HFF-Myc (cell line): Measurements from ENCODE around the gene VWA5B2.

Source experiments
- DNase-seq: peaks from one replicate; pipeline ENCODE4 v3.0.0-alpha.2; 2011; ENCODE audit warnings: low read depth; ENCODE audit errors: extremely low read depth
- H3K4me3 ChIP-seq: replicated peaks from 2 replicates; pipeline ENCODE4 v1.5.1; 2011; ENCODE audit warnings: low read depth, mild to moderate bottlenecking, control low read depth, low read length
- CTCF ChIP-seq: IDR thresholded peaks from 2 replicates; pipeline ENCODE4 v1.5.1; 2012; ENCODE audit warnings: mild to moderate bottlenecking, low read depth, low read length, control low read depth; ENCODE audit errors: missing control alignments

VWA5B2 gene

DNA sequence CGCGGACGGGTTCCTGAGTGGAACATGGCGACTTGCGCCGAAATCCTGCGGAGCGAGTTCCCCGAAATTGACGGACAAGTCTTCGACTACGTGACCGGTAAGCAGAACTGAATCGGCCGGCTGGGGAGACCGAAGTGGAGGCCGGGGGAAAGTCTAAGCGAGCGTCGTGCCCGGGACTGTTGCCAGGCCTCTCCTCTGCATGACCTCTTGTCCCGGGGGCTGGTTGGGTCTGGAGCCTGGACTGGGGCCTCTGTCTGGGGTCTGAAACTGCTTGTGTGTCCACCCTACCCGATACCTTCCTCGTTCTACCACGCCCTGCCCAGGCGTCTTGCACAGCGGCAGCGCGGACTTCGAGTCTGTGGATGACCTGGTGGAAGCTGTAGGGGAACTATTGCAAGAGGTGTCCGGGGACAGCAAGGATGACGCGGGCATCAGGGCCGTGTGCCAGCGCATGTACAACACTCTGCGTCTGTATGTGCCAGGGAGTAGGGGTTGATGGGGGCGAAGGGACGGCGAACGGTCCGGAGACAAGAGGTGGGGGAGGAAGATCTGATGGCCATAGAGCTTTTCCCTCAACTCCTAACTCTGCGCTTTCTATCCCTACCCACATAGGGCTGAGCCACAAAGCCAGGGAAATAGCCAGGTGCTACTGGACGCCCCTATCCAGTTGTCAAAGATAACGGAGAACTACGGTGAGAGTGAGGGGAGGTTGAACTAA lies 43.0 kb upstream of the VWA5B2 start, which contains the start of gene ABCF3:
TSS of gene ABCF3 (plus strand) at position 16 of the 718 bp plus-strand sequence. CDS start at position 25, 9 bp downstream.
- DNase-seq, result no peak
- no peak for TF ChIP-seq CTCF
- peak within 1 kb of the TSS; percentile 97 for H3K4me3 ChIP-seq

- H3K4me3 ChIP-seq, result peak overlapping the region; percentile 97
- no peak for TF ChIP-seq CTCF
- DNase-seq, result no peak
Observed at GRCh38 chr3:184186902-184187207, 42.5 kb upstream of the VWA5B2 start.

GRCh38 chr3:184188080-184188479 lies 41.3 kb upstream of the VWA5B2 start:
- no peak for TF ChIP-seq CTCF
- no peak for DNase-seq
- no peak overlapping the region for H3K4me3 ChIP-seq

- no peak for DNase-seq
- H3K4me3 ChIP-seq, result no peak overlapping the region
- no peak for TF ChIP-seq CTCF
Observed at GRCh38 chr3:184189421-184189820, 40.0 kb upstream of the VWA5B2 start.

DNA sequence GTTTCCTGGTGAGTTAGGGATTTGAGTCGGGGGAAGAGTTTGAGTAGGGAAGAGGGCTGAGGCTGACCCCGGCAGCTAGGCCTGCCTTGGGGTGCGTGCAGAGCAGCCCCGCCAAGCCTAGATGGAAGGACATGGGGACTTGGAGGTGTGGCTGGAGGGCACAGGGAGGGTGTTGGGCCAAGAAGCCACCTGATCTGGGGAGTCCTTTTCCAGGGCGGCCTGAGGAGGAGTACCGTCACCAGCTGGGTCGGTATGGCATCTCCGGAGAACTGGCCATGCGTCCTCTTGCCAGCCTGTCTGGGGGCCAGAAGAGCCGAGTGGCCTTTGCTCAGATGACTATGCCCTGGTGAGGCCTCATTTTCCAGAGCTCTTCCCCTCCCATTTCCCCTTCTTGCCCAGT lies 36.5 kb upstream of the VWA5B2 start:
- no peak for DNase-seq
- no peak for TF ChIP-seq CTCF

GRCh38 chr3:184193991-184194539 lies 35.3 kb upstream of the VWA5B2 start:
- TF ChIP-seq CTCF, result no peak
- no peak overlapping the region for H3K4me3 ChIP-seq
- no peak for DNase-seq

More for the DNA sequence above, 36.5 kb upstream of the VWA5B2 start:
- H3K4me3 ChIP-seq, result no peak overlapping the region
